Adrenal gland (tissue), 5 donors: ENCODE results near the gene MNX1.

Source experiments
- POLR2A ChIP-seq, 2 donors: fragments of 450-650 bp; IDR thresholded peaks; one replicate each; pipeline ENCODE4 v1.6.1; 2017; ENCODE audit warnings: antibody characterized with exemption in 2 of 2, mild to moderate bottlenecking in 2 of 2, moderate library complexity in 1 of 2
- TF ChIP-seq, protein P1 (sequence below), 6 experiments: fragments of 450-650 bp in 4 of 6; fragments of 200-600 bp in 2 of 6; sonication (generic) in 1 of 6; IDR thresholded peaks; 1 replicate in 5 of 6; 2 replicates in 1 of 6; pipeline versions ENCODE4 v1.5.1 to v1.8.0; 2016 to 2021; ENCODE audit warnings: antibody characterized with exemption in 6 of 6, mild to moderate bottlenecking in 2 of 6, moderate library complexity in 1 of 6
- donor health status: DM: no; HTN: no; CAD: no.

DNA sequence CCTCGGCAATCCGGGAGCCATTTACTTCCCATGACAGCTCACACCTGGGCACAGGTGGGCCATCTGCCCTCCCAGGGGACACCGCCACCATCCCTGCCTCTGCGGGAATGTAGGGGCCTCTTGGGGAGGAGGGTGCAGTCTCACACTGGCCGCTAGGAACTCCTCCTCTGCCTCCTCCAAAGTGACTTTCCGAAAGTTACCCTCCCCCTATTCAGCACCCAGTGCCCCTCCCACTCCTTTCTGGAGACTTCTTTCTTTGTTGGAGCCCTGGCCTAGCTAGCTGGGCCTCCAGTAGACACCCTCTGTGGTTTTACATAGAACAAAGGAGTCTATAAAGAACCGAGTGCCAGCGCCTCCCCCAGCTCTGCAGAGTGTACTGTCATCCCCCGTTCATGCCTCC is 45.8 kb upstream of the MNX1 start:
- TF ChIP-seq, protein P1, sequence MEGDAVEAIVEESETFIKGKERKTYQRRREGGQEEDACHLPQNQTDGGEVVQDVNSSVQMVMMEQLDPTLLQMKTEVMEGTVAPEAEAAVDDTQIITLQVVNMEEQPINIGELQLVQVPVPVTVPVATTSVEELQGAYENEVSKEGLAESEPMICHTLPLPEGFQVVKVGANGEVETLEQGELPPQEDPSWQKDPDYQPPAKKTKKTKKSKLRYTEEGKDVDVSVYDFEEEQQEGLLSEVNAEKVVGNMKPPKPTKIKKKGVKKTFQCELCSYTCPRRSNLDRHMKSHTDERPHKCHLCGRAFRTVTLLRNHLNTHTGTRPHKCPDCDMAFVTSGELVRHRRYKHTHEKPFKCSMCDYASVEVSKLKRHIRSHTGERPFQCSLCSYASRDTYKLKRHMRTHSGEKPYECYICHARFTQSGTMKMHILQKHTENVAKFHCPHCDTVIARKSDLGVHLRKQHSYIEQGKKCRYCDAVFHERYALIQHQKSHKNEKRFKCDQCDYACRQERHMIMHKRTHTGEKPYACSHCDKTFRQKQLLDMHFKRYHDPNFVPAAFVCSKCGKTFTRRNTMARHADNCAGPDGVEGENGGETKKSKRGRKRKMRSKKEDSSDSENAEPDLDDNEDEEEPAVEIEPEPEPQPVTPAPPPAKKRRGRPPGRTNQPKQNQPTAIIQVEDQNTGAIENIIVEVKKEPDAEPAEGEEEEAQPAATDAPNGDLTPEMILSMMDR (IDR thresholded peaks at IDR 0.05), result no peak
- no peak for TF ChIP-seq POLR2A (IDR thresholded peaks at IDR 0.05)
